Endothelial cell of umbilical vein (primary cell): Measurements from ENCODE around the gene COL5A3.

Experiments
- JUN ChIP-seq: IDR thresholded peaks from 2 replicates; pipeline ENCODE4 v1.6.1; 2011; ENCODE audit warnings: borderline replicate concordance, low read depth; ENCODE audit not compliant: insufficient read length, insufficient read depth
- POLR2A ChIP-seq: IDR thresholded peaks from 2 replicates; pipeline ENCODE4 v1.6.1; 2012; ENCODE audit warnings: low read depth, mild to moderate bottlenecking, control low read depth, low read length
- POLR2AphosphoS5 ChIP-seq: IDR thresholded peaks from 2 replicates; pipeline ENCODE4 v1.6.1; 2012; ENCODE audit warnings: low read depth, mild to moderate bottlenecking, control low read depth, low read length, moderate library complexity; ENCODE audit not compliant: insufficient read depth
- TF ChIP-seq, protein P1 (sequence below), 2 donors: IDR thresholded peaks; 1 replicate in 1 of 2; 2 replicates in 1 of 2; pipeline ENCODE4 v1.5.1; 2011; ENCODE audit warnings: low read length in 2 of 2, mild to moderate bottlenecking in 2 of 2, moderate library complexity in 2 of 2, control low read depth in 1 of 2, inconsistent platforms in 1 of 2, low read depth in 1 of 2; ENCODE audit not compliant: insufficient read depth in 1 of 2; ENCODE audit errors: extremely low read depth in 1 of 2

DNA sequence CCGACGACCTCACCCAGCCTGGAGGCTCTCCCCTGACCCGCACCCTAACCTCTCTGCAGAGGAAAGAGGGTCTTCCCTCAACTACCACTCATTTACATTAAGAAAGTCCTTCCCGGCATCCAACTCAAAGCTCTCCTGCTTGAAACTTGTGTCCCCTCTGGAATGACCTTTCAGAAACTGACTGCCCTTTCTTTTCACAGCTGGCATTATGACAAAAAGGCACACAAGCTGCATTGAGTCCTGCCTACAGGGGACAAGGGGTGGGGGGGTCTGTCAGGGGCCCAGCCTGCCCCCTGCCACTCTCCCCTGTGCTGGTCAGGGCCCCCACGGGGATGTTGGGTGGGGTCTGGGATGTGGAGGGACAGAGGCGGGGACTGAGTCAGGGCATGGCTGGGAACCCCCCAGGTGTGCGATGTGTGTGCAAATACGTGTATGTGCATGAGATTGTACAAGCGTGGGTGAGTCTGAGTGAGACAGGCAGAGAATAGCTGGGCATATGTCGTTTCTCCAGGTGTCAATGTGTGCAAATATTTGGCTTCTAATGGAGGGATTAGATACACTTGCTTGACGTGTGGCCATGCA is 2.0 kb downstream of the COL5A3 start:
- TF ChIP-seq, protein P1, sequence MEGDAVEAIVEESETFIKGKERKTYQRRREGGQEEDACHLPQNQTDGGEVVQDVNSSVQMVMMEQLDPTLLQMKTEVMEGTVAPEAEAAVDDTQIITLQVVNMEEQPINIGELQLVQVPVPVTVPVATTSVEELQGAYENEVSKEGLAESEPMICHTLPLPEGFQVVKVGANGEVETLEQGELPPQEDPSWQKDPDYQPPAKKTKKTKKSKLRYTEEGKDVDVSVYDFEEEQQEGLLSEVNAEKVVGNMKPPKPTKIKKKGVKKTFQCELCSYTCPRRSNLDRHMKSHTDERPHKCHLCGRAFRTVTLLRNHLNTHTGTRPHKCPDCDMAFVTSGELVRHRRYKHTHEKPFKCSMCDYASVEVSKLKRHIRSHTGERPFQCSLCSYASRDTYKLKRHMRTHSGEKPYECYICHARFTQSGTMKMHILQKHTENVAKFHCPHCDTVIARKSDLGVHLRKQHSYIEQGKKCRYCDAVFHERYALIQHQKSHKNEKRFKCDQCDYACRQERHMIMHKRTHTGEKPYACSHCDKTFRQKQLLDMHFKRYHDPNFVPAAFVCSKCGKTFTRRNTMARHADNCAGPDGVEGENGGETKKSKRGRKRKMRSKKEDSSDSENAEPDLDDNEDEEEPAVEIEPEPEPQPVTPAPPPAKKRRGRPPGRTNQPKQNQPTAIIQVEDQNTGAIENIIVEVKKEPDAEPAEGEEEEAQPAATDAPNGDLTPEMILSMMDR (IDR thresholded peaks at IDR 0.05; ENCODE audit: extremely low read depth in 1 of 2, insufficient read depth in 1 of 2, low read depth in 1 of 2, low read length in 2 of 2) = no peak
- TF ChIP-seq JUN (no peak), POLR2AphosphoS5 (no peak), POLR2A (no peak)
